PC-9 (cell line): ENCODE results near the gene GLB1L3.

Source experiments
- EZH2 ChIP-seq: fragments of 200-600 bp; sonication (generic); IDR thresholded peaks from 2 replicates; pipeline ENCODE4 v1.8.0; 2017; ENCODE audit warnings: antibody characterized with exemption, low read depth
- TF ChIP-seq, protein P1 (sequence below): fragments of 200-600 bp; sonication (generic); conservative IDR thresholded peaks from 2 replicates; pipeline ENCODE4 v1.6.1; 2017; ENCODE audit warnings: mixed run types, antibody characterized with exemption, mild to moderate bottlenecking, moderate library complexity

- TF ChIP-seq, protein P1, sequence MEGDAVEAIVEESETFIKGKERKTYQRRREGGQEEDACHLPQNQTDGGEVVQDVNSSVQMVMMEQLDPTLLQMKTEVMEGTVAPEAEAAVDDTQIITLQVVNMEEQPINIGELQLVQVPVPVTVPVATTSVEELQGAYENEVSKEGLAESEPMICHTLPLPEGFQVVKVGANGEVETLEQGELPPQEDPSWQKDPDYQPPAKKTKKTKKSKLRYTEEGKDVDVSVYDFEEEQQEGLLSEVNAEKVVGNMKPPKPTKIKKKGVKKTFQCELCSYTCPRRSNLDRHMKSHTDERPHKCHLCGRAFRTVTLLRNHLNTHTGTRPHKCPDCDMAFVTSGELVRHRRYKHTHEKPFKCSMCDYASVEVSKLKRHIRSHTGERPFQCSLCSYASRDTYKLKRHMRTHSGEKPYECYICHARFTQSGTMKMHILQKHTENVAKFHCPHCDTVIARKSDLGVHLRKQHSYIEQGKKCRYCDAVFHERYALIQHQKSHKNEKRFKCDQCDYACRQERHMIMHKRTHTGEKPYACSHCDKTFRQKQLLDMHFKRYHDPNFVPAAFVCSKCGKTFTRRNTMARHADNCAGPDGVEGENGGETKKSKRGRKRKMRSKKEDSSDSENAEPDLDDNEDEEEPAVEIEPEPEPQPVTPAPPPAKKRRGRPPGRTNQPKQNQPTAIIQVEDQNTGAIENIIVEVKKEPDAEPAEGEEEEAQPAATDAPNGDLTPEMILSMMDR: no peak
- TF ChIP-seq EZH2: no peak
Measured at GRCh38 chr11:134248910-134249480, 27.2 kb upstream of the GLB1L3 start.
